ENCODE results near the gene EMC8.

EMC8 gene

GRCh38 chr16:85729452-85730185, 69.7 kb downstream of the EMC8 start:
- DNase-seq (ENCODE audit: low spot score), result no peak

GRCh38 chr16:85728879-85729278, 70.5 kb downstream of the EMC8 start:
- DNase-seq (ENCODE audit: low spot score), result no peak

All from hepatic stellate cell (primary cell).